Stimulated activated CD4-positive, alpha-beta T cell treated with anti-CD3 and anti-CD28 coated beads, Interleukin-2, amount 100 ng/mL, for 48 hours (primary cell): ENCODE results near the gene FFAR1.

Experiments used
- DNase-seq, 2 donors: peaks; one replicate each; pipeline ENCODE4 v3.0.0-alpha.2; 2020

The FFAR1 gene

DNA sequence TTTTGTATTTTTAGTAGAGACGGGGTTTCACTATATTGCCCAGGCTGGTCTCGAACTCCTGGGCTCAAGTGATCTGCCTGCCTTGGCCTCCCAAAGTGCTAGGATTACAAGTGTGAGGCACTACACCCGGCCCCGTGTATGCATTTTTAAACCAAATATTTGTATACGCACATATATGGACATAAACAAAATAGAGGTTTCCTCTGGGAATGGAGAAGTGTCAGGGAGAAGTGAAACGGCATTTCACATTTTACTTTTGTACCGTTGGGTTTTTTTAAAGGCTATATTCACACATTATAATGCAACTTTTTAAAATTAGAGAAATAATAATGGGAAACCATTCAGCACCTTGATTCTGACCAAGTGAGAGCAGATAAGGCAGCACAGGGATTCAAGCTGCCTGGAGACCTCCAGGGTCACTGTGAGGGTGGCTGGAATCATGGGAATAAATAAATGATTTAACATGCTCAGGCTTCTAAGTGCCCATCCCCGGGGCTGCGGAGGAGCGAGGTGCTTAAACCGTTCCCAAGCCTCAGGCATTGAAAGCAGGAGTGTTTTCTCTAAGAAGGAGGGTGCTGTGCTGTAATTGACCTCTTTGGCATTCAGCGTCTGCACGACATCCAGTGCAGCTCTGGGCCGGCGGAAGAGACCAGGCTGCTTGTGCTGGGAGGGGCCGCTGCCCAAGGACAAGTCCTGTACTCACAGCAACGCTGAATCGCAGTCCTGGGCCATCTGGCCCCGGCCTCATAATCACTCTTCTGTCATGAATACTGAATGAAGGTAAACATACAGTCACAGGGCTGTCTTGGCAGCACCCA is 47.9 kb downstream of the FFAR1 start:
- no peak for DNase-seq

- DNase-seq: no peak
These were observed 48.7 kb downstream of the FFAR1 start for GRCh38 chr19:35396240-35396885.

- DNase-seq: no peak
These were observed 49.4 kb downstream of the FFAR1 start for GRCh38 chr19:35397064-35397463.
